Esophagus squamous epithelium (tissue), 4 donors: ENCODE results near the gene IGF1.

Source experiments
- CTCF ChIP-seq, 6 experiments: fragments of 450-650 bp in 4 of 6; fragments of 200-600 bp in 2 of 6; sonication (generic) in 2 of 6; IDR thresholded peaks; one replicate each; pipeline ENCODE4 v1.5.1; 2016 to 2019; ENCODE audit warnings: antibody characterized with exemption in 6 of 6, mild to moderate bottlenecking in 4 of 6, moderate library complexity in 4 of 6
- POLR2A ChIP-seq, 4 donors: fragments of 450-650 bp; IDR thresholded peaks; one replicate each; pipeline ENCODE4 v1.6.1; 2017; ENCODE audit warnings: antibody characterized with exemption in 4 of 4, mild to moderate bottlenecking in 4 of 4, moderate library complexity in 3 of 4

GRCh38 chr12:102415515-102415914 is 64.8 kb downstream of the IGF1 start:
- TF ChIP-seq CTCF (IDR thresholded peaks at IDR 0.05) (no peak), POLR2A (IDR thresholded peaks at IDR 0.05) (no peak)
